ENCODE data around the gene RCBTB2. TPM values are rescaled to one million over a fixed set of nuclear protein-coding genes. Genes with fewer than 3 reads are reported as not detected.

Gene RCBTB2
- total RNA-seq, 6 experiments from 2014 or later: 6.6 to 9.3 (median 7.5) TPM

DNA sequence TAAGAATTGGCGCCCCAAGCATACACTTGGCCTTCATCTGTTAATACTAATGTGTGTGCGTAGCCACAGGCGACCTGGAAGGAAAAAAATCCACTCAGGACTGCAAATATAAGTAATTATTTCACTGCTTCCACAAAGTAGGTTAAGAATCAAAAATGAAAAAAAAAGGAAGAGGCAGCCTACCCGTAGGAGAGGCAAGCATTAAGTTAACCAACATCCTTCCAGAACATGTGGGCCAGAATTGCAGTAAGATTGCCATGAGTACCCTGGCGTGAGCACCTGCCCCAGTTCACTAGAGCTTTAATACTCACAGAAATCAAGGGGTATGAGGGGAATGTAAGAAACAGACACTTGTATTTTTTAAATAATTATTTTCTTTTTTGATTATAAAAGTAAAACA lies 22.2 kb downstream of the RCBTB2 start:
- no peaks in the 10 kb centered on the region; the same call in 1 of the 2 replicates for H3K36me3 Mint-ChIP-seq (ENCODE audit: low read depth)

DNA sequence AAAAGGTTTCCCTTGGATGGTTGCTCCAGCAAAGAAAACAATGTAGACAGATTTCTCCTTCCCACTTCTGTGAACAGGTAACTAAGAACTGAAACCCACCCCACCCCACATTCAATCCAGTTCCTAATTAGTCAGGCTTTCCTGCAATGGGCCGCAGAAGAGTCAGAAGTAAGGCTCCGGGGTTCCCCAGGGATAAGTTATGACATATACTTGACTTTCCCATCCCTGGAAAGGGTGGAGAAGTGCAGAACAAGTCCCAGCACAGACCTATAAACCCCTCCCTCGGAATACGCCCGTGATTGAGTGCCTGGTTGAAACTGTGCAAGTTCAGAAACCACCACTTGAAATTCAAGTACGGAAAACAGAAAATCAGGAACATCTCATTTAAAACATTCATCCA lies 24.9 kb downstream of the RCBTB2 start:
- DNase-seq: no peak
- Mint-ChIP-seq H3K36me3 (ENCODE audit: low read depth) (no peaks in the 10 kb centered on the region; the same call in 1 of the 2 replicates), H3K9me3 (no peaks in the 10 kb centered on the region), H3K4me1 (ENCODE audit: low read depth) (no peaks in the 10 kb centered on the region), H3K4me3 (no peak overlapping the region), H3K27me3 (ENCODE audit: insufficient read depth) (no peaks in the 10 kb centered on the region; the same call in none of the 2 replicates), H3K27ac (no peak overlapping the region)
- TF ChIP-seq, protein P1, sequence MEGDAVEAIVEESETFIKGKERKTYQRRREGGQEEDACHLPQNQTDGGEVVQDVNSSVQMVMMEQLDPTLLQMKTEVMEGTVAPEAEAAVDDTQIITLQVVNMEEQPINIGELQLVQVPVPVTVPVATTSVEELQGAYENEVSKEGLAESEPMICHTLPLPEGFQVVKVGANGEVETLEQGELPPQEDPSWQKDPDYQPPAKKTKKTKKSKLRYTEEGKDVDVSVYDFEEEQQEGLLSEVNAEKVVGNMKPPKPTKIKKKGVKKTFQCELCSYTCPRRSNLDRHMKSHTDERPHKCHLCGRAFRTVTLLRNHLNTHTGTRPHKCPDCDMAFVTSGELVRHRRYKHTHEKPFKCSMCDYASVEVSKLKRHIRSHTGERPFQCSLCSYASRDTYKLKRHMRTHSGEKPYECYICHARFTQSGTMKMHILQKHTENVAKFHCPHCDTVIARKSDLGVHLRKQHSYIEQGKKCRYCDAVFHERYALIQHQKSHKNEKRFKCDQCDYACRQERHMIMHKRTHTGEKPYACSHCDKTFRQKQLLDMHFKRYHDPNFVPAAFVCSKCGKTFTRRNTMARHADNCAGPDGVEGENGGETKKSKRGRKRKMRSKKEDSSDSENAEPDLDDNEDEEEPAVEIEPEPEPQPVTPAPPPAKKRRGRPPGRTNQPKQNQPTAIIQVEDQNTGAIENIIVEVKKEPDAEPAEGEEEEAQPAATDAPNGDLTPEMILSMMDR (IDR thresholded peaks at IDR 0.05): no peak

More for the DNA sequence above, 22.2 kb downstream of the RCBTB2 start:
- DNase-seq: no peak
- H3K4me3 Mint-ChIP-seq: no peak overlapping the region
- TF ChIP-seq, protein P1 (IDR thresholded peaks at IDR 0.05): no peak
- H3K9me3 Mint-ChIP-seq: no peaks in the 10 kb centered on the region
- no peaks in the 10 kb centered on the region; the same call in 1 of the 2 replicates for H3K27me3 Mint-ChIP-seq (ENCODE audit: insufficient read depth)
- H3K4me1 Mint-ChIP-seq (ENCODE audit: low read depth): no peaks in the 10 kb centered on the region
- H3K27ac Mint-ChIP-seq: no peak overlapping the region

DNA sequence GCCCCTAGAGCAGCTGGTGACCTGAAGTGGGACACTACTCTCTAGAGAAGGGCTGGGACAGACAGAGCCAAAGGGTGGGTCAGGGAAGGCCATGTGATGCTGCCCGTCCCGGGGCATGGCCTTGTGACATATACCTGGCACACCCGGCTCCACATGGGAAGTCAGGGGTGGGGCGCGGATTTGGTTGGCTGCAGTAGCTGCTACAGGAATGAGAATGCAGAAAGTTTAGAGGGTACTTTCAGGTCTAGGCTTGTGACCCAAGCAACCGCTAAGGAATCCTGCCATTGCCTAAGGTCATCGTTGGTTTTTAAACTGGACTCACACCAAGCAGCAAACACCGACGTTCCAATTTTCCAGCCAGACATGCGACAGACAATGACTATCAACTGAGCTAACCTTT lies 25.9 kb downstream of the RCBTB2 start:
- no peaks in the 10 kb centered on the region; the same call in 1 of the 2 replicates for H3K36me3 Mint-ChIP-seq (ENCODE audit: low read depth)
- H3K4me1 Mint-ChIP-seq (ENCODE audit: low read depth): peaks cover under 1% of the 10 kb centered on the region; the same call in 1 of the 2 replicates
- no peak for DNase-seq
- no peaks in the 10 kb centered on the region for H3K9me3 Mint-ChIP-seq
- no peak overlapping the region for H3K4me3 Mint-ChIP-seq
- no peak overlapping the region for H3K27ac Mint-ChIP-seq
- H3K27me3 Mint-ChIP-seq (ENCODE audit: insufficient read depth): no peaks in the 10 kb centered on the region; the same call in none of the 2 replicates
- TF ChIP-seq, protein P1 (IDR thresholded peaks at IDR 0.05): no peak

DNA sequence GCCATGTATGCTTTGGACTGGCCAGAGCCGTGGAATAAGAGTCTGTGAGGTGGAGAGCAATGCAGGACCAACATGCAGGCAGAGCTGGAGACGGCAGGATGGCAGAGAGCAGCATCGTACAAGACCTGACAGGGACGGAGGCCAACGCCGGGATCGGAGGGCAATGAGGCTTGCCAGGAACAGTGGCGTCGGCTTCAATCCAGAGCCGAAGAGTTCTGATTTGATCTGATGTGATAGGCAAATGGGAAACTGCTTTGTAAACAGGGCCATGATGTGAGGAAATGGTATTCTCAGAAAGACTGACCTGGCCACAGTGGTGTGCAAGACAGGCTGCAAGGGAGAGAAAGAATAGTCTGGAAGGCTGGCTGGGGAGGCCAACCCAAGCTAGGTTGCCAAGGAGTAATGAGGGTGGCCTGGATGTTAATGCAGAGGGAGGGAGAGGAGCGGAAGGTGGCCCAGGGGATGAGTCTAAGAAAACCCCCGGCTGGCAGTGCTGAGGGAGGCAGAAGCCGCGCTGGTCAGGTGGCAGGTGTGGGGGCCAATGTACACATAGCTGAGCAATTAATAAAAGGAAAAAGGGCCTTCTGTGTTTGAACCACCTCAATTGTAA lies 26.7 kb downstream of the RCBTB2 start:
- no peaks in the 10 kb centered on the region for H3K9me3 Mint-ChIP-seq
- H3K4me3 Mint-ChIP-seq: no peak overlapping the region; the same call in 1 of the 2 replicates
- H3K4me1 Mint-ChIP-seq (ENCODE audit: low read depth): peaks cover 8% of the 10 kb centered on the region
- DNase-seq: no peak
- H3K36me3 Mint-ChIP-seq (ENCODE audit: low read depth): no peaks in the 10 kb centered on the region; the same call in 1 of the 2 replicates
- no peaks in the 10 kb centered on the region; the same call in none of the 2 replicates for H3K27me3 Mint-ChIP-seq (ENCODE audit: insufficient read depth)
- peak overlapping the region; percentile 68; the same call in 1 of the 2 replicates for H3K27ac Mint-ChIP-seq
- TF ChIP-seq, protein P1 (IDR thresholded peaks at IDR 0.05): no peak

DNA sequence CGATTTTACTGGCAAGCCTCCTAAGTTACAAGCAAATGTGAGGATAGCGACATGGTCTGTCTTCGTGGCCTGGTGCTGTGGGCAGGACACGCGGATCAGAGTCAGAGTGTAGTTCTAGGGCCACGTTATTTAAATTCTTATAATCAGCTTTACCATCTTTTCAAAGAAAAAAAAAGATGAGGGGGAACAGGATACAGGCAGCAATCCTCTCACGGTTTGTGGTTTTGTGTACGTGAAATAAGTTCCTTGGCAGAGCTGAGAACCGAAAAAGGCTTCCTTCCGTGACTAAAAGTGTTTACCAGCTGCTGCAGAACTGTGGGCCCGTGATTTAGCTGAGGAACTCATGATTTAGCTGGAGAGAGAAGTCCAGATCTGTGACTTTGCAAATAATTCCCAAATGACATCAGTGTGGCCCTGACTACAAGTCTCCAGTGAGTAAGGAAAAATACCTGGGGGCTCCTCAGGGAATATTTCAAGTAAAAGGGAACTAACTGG lies 27.2 kb downstream of the RCBTB2 start:
- no peaks in the 10 kb centered on the region; the same call in 1 of the 2 replicates for H3K36me3 Mint-ChIP-seq (ENCODE audit: low read depth)
- DNase-seq: peak; percentile 21
- peak overlapping the region; percentile 68; the same call in 1 of the 2 replicates for H3K27ac Mint-ChIP-seq
- H3K27me3 Mint-ChIP-seq (ENCODE audit: insufficient read depth): no peaks in the 10 kb centered on the region; the same call in none of the 2 replicates
- no peaks in the 10 kb centered on the region for H3K9me3 Mint-ChIP-seq
- peaks cover 14% of the 10 kb centered on the region for H3K4me1 Mint-ChIP-seq (ENCODE audit: low read depth)
- no peak overlapping the region; the same call in 1 of the 2 replicates for H3K4me3 Mint-ChIP-seq
- TF ChIP-seq, protein P1 (IDR thresholded peaks at IDR 0.05): no peak

All from HFFc6 (cell line).